Measurements from ENCODE around the gene SORCS2.

DNA sequence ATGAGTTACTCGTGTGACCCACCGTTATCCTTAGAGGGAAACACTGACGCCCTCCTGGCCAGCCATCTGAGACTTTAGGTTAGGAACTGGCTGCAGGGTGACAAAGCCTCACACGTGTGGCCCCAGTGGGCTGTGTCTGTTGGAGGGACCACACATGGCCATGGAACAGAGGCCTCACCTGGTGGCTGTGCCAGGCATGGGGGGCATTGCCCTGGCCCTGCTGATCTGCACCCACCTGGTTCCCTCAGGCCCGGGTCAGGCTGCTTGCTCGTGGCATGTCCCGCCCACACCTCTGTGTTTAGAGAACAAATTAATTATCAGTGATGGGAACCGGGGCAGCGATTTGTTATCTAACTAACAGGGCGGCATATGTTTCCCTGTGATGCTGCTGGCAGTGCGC, 343.3 kb downstream of the SORCS2 start:
- TF ChIP-seq POLR2A (IDR thresholded peaks at IDR 0.05), result no peak
- TF ChIP-seq, protein P1, sequence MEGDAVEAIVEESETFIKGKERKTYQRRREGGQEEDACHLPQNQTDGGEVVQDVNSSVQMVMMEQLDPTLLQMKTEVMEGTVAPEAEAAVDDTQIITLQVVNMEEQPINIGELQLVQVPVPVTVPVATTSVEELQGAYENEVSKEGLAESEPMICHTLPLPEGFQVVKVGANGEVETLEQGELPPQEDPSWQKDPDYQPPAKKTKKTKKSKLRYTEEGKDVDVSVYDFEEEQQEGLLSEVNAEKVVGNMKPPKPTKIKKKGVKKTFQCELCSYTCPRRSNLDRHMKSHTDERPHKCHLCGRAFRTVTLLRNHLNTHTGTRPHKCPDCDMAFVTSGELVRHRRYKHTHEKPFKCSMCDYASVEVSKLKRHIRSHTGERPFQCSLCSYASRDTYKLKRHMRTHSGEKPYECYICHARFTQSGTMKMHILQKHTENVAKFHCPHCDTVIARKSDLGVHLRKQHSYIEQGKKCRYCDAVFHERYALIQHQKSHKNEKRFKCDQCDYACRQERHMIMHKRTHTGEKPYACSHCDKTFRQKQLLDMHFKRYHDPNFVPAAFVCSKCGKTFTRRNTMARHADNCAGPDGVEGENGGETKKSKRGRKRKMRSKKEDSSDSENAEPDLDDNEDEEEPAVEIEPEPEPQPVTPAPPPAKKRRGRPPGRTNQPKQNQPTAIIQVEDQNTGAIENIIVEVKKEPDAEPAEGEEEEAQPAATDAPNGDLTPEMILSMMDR (IDR thresholded peaks at IDR 0.05), result no peak
